Thyroid gland (tissue), 4 donors: Measurements from ENCODE around the gene OBP2B. TPM values are rescaled to one million over a fixed set of nuclear protein-coding genes. Genes with fewer than 3 reads are reported as not detected.
A peak's percentile ranks its signal among the peaks of the same experiment; 100 is the strongest.
"Not testable (repeated sequence)": the region's sequence is repeated elsewhere in the genome, so short reads cannot be mapped to it uniquely, and the experiment has no call there.

Experiments
- DNase-seq, 2 donors: peaks; one replicate each; pipeline ENCODE4 v3.0.0-alpha.2; 2019
- H3K27ac ChIP-seq, 3 donors: fragments of 200-600 bp; sonication (generic); 1 replicate in 2 of 3; 2 replicates in 1 of 3; pipeline ENCODE4 v1.5.1; 2016 to 2019; ENCODE audit warnings: mild to moderate bottlenecking in 1 of 3, moderate library complexity in 1 of 3
- H3K27me3 ChIP-seq: fragments of 200-600 bp; sonication (generic); one replicate; pipeline ENCODE4 v1.5.1; 2019
- H3K36me3 ChIP-seq, 2 donors: fragments of 200-600 bp; sonication (generic); one replicate each; pipeline ENCODE4 v1.5.1; 2016 to 2019
- H3K4me1 ChIP-seq, 2 donors: fragments of 200-600 bp; sonication (generic); one replicate each; pipeline ENCODE4 v1.5.1; 2017 to 2019
- H3K4me3 ChIP-seq, 3 donors: fragments of 200-600 bp; sonication (generic); replicated peaks in 1 of 3; 1 replicate in 2 of 3; 2 replicates in 1 of 3; pipeline ENCODE4 v1.5.1; 2016; ENCODE audit warnings: mild to moderate bottlenecking in 1 of 3
- H3K9me3 ChIP-seq: fragments of 200-600 bp; sonication (generic); one replicate; pipeline ENCODE4 v1.5.1; 2017
- POLR2A ChIP-seq, 2 donors: fragments of 450-650 bp; IDR thresholded peaks; one replicate each; pipeline ENCODE4 v1.6.1; 2017; ENCODE audit warnings: antibody characterized with exemption in 2 of 2, mild to moderate bottlenecking in 2 of 2, moderate library complexity in 1 of 2
- WGBS, 2 donors: methylation state at CpG; one replicate each; pipeline ENCODE4 v1.1.5; 2017; 5-methylcytosine and 5-hydroxymethylcytosine counted together
- intact Hi-C: fragments of 100-400 bp; cut with DNase I; formaldehyde crosslinking; loops from one replicate; pipeline ENCODE4 v1.15.1; 2023
- total RNA-seq, 4 donors: library from RNA; depleted of rRNA; stranded (reverse); fragments of >200 nt; gene quantifications; one replicate each; pipeline ENCODE4 v1.2.3, GENCODE V29; 2016
- TF ChIP-seq, protein P1 (sequence below), 6 experiments: fragments of 200-600 bp in 3 of 6; fragments of 450-650 bp in 3 of 6; sonication (generic) in 3 of 6; IDR thresholded peaks; one replicate each; pipeline ENCODE4 v1.5.1; 2016 to 2019; ENCODE audit warnings: antibody characterized with exemption in 6 of 6, mild to moderate bottlenecking in 2 of 6, inconsistent platforms in 1 of 6, moderate library complexity in 1 of 6

The OBP2B gene
- total RNA-seq, 4 donors from 2014 or later, result not detected

DNA sequence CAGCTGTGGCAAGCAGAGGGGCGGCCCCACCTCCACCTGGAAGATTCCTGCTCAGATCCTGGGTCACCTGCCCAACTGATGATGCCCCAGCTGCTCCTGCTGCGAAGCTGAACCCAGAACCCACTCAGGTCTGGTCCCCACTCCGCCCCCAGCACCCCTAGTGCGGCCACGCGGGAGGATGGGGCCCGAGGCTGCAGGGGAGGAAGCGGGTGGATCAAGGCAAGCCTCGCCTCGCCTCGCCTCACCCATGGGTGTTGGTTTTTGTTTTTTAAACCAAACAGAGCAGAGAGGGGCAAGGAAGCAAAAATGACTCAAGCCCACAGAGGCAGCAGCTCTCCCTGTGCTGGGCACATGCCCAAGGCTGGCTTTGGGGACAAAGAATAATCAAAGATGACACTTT, 42.7 kb upstream of the OBP2B start:
- Histone ChIP-seq H3K4me3 (peak overlapping the region in 1 of 3 donors; percentile 6), H3K27me3 (no peaks in the 10 kb centered on the region), H3K9me3 (no peaks in the 10 kb centered on the region), H3K4me1 (peaks cover 54 to 74% of the 10 kb centered on the region in 2 donors), H3K27ac (peak overlapping the region; percentile 96 to 99 (median 96)), H3K36me3 (no peaks in the 10 kb centered on the region)
- peak; percentile 31 to 37 for DNase-seq
- intact Hi-C loops, result no loop called here
- 75 to 88% methylated on average over 11 of the region's 11 CpGs for WGBS, 2 donors
- TF ChIP-seq, protein P1, sequence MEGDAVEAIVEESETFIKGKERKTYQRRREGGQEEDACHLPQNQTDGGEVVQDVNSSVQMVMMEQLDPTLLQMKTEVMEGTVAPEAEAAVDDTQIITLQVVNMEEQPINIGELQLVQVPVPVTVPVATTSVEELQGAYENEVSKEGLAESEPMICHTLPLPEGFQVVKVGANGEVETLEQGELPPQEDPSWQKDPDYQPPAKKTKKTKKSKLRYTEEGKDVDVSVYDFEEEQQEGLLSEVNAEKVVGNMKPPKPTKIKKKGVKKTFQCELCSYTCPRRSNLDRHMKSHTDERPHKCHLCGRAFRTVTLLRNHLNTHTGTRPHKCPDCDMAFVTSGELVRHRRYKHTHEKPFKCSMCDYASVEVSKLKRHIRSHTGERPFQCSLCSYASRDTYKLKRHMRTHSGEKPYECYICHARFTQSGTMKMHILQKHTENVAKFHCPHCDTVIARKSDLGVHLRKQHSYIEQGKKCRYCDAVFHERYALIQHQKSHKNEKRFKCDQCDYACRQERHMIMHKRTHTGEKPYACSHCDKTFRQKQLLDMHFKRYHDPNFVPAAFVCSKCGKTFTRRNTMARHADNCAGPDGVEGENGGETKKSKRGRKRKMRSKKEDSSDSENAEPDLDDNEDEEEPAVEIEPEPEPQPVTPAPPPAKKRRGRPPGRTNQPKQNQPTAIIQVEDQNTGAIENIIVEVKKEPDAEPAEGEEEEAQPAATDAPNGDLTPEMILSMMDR (IDR thresholded peaks at IDR 0.05), result no peak
- no peak for TF ChIP-seq POLR2A (IDR thresholded peaks at IDR 0.05)

DNA sequence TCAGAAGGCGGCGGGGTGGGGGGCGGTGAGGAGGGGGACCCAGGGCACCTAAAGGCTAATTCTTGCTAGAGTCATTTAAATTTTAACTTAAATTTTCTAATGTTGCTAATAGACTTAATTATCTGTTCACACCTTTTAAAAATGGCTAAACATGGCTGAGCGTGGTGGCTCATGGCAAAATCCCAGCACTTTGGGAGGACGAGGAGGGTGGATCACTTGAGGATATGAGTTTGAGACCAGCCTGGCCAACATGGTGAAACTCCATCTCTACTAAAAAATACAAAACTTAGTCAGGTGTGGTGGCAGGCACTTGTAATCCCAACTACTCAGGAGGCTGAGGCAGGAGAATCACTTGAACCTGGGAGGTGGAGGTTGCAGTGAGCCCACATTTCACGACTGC, 42.2 kb upstream of the OBP2B start:
- H3K9me3 ChIP-seq, H3K4me3 ChIP-seq, H3K36me3 ChIP-seq, intact Hi-C loops, H3K27me3 ChIP-seq: not testable (repeated sequence)
- peak; percentile 64 to 66 for DNase-seq
- WGBS, 2 donors, result 32 to 53% methylated on average over 6 of the region's 6 CpGs
- H3K4me1 ChIP-seq, result peaks cover 59 to 74% of the 10 kb centered on the region in 2 donors
- H3K27ac ChIP-seq, result peak overlapping the region; percentile 96 to 99 (median 96)

DNA sequence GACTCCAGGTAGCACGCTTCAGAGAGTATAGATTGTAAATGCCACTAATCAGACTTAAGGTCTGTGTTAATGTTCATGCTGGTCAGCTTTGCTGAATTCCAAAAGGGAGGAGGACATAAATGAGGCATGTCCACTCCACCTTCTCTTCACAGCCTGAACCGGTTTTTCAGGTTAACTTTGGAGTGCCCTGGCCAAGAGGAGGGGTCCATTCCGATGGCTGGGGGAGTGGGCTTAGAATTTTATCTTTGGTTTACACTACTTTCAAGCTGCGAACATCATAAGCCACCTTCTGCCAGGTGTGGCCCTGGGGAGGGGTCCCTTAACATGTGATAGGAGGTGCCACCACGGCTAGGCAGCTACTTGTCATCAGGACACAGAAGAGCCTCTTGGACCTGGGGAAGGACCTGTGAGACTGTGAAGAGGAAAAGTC, 41.7 kb upstream of the OBP2B start:
- 28 to 35% methylated on average over 5 of the region's 5 CpGs for WGBS, 2 donors
- intact Hi-C loops, result no loop called here
- Histone ChIP-seq H3K27ac (peak overlapping the region; percentile 96 to 99 (median 96)), H3K27me3 (no peaks in the 10 kb centered on the region), H3K9me3 (no peaks in the 10 kb centered on the region), H3K4me3 (no peak overlapping the region), H3K36me3 (no peaks in the 10 kb centered on the region), H3K4me1 (peaks cover 64 to 75% of the 10 kb centered on the region in 2 donors)
- peak; percentile 82 for DNase-seq
- TF ChIP-seq, protein P1 (IDR thresholded peaks at IDR 0.05), result no peak
- peak in 1 of 2 donors; percentile 55 for TF ChIP-seq POLR2A (IDR thresholded peaks at IDR 0.05)

DNA sequence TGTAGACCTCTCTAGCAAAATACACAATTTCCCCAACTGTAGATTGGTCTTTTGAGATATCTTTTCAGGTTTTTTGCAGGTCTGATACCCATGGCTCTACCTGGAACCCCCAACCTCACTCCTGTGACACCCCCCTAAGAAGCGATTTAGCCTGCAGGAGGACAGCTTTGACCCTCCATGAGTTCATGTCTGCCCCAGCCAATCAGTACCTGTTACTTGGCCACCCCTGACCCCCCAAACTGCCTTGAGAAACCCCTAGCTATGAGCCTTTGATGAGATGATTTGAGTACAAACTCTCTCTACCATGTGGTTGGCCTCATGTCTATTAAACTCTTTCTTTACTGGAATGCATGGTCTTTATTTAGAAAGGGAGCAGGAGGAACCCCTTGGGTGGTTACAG, 40.3 kb upstream of the OBP2B start:
- no peak for DNase-seq
- no peak overlapping the region for H3K4me3 ChIP-seq
- H3K9me3 ChIP-seq, result no peaks in the 10 kb centered on the region
- peak overlapping the region; percentile 96 to 99 (median 96) for H3K27ac ChIP-seq
- H3K4me1 ChIP-seq, result peaks cover 74 to 79% of the 10 kb centered on the region in 2 donors
- intact Hi-C loops, result no loop called here
- no peaks in the 10 kb centered on the region for H3K27me3 ChIP-seq
- H3K36me3 ChIP-seq, result no peaks in the 10 kb centered on the region
- WGBS, 2 donors, result 100% methylated on average over 1 of the region's 1 CpG
- TF ChIP-seq, protein P1 (IDR thresholded peaks at IDR 0.05), result no peak
- no peak for TF ChIP-seq POLR2A (IDR thresholded peaks at IDR 0.05)

DNA sequence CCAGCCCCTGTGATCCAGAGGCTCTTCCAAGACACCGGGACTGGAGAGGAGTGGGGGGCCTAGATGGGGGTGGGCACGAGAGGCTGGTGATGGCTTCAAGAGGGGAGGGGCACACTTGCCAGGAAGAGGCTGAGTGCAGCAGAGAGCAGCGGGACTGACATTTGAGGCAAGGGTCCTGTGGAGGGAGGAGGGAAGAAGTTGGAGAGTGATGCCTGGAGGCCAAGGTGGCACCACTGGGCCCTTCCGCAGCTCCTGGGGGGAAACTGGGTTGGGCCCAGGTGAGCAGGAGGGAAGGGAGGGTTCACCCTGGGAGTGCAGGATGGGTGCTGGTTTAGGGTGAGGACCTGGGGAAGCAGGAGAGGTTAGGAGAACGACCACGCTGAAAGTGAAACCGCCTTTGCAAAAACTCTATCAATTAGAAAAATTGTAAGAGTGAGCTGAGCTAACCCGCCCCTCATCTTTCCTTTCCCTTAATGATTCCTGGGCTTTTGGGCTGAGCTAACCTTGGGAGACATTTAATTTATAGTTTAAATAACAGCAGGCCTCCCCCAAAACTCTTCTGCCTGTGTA, 39.8 kb upstream of the OBP2B start:
- 83 to 95% methylated on average over 8 of the region's 8 CpGs for WGBS, 2 donors
- TF ChIP-seq, protein P1 (IDR thresholded peaks at IDR 0.05), result no peak
- TF ChIP-seq POLR2A (IDR thresholded peaks at IDR 0.05), result no peak
- peak overlapping the region; percentile 96 to 99 (median 96) for H3K27ac ChIP-seq
- H3K9me3 ChIP-seq, result no peaks in the 10 kb centered on the region
- no peaks in the 10 kb centered on the region for H3K27me3 ChIP-seq
- H3K4me3 ChIP-seq, result no peak overlapping the region
- H3K4me1 ChIP-seq, result peaks cover 71 to 78% of the 10 kb centered on the region in 2 donors
- intact Hi-C loops, result no loop called here
- DNase-seq, result no peak
- no peaks in the 10 kb centered on the region for H3K36me3 ChIP-seq
